ENCODE data around the gene GARNL3. TPM values are rescaled to one million over a fixed set of nuclear protein-coding genes. Genes with fewer than 3 reads are reported as not detected.

The GARNL3 gene
- total and polyA plus RNA-seq, 8 donors = 0.76 to 35.8 (median 7.5) TPM

- intact Hi-C loops (cut with DNase I; ENCODE audit: low total_unique reads) = no loop called here
- Histone ChIP-seq H3K9me3 (no peaks in the 10 kb centered on the region), H3K4me1 (peaks cover 16 to 76% (median 49%) of the 10 kb centered on the region in 4 donors), H3K4me3 (peak overlapping the region; percentile 86 to 98 (median 92)), H3K27me3 (no peaks in the 10 kb centered on the region), H3K27ac (peak overlapping the region in 2 of 5 donors; percentile 87 to 92), H3K36me3 (peaks cover 0 to 3% (median 0%) of the 10 kb centered on the region in 4 donors)
- 78 to 89% (median 84%) methylated on average over 8 to 10 of the region's 10 CpGs for WGBS, 5 donors
- TF ChIP-seq POLR2AphosphoS5 (IDR thresholded peaks at IDR 0.05) = no peak
- TF ChIP-seq EP300 (IDR thresholded peaks at IDR 0.05) = no peak
- no peak for TF ChIP-seq CTCF (IDR thresholded peaks at IDR 0.05)
- no peak for TF ChIP-seq POLR2A (IDR thresholded peaks at IDR 0.05)
- no peak for DNase-seq
Measured at GRCh38 chr9:127422133-127422782, 157.7 kb downstream of the GARNL3 start.

GRCh38 chr9:127422787-127423186 lies 158.2 kb downstream of the GARNL3 start:
- Histone ChIP-seq H3K27ac (peak overlapping the region in 4 of 5 donors; percentile 87 to 94 (median 92)), H3K4me1 (peaks cover 16 to 75% (median 47%) of the 10 kb centered on the region in 4 donors), H3K36me3 (peaks cover 0 to 3% (median 0%) of the 10 kb centered on the region in 4 donors), H3K27me3 (no peaks in the 10 kb centered on the region), H3K9me3 (no peaks in the 10 kb centered on the region), H3K4me3 (peak overlapping the region; percentile 86 to 98 (median 92))
- intact Hi-C loops (cut with DNase I; ENCODE audit: low total_unique reads) = no loop called here
- TF ChIP-seq CTCF (IDR thresholded peaks at IDR 0.05) (no peak), POLR2AphosphoS5 (IDR thresholded peaks at IDR 0.05) (no peak), EP300 (IDR thresholded peaks at IDR 0.05) (no peak), POLR2A (IDR thresholded peaks at IDR 0.05) (no peak)
- DNase-seq = no peak
- 48 to 57% (median 52%) methylated on average over 6 of the region's 6 CpGs for WGBS, 5 donors

- peak overlapping the region; percentile 86 to 98 (median 92) for H3K4me3 ChIP-seq
- intact Hi-C loops (cut with DNase I; ENCODE audit: low total_unique reads) = no loop called here
- H3K4me1 ChIP-seq = peaks cover 16 to 67% (median 44%) of the 10 kb centered on the region in 4 donors
- peaks cover 0 to 8% (median 4%) of the 10 kb centered on the region in 4 donors for H3K36me3 ChIP-seq
- TF ChIP-seq POLR2AphosphoS5 (IDR thresholded peaks at IDR 0.05) (no peak), EP300 (IDR thresholded peaks at IDR 0.05) (no peak), POLR2A (IDR thresholded peaks at IDR 0.05) (no peak), CTCF (IDR thresholded peaks at IDR 0.05) (no peak)
- peak overlapping the region; percentile 80 to 94 (median 92) for H3K27ac ChIP-seq
- no peaks in the 10 kb centered on the region for H3K9me3 ChIP-seq
- no peaks in the 10 kb centered on the region for H3K27me3 ChIP-seq
- 0 to 2% (median 0%) methylated on average over 9 of the region's 9 CpGs for WGBS, 5 donors
- no peak for DNase-seq
Measured at GRCh38 chr9:127423476-127423933, 158.9 kb downstream of the GARNL3 start.

- TF ChIP-seq POLR2A (IDR thresholded peaks at IDR 0.05) (no peak), POLR2AphosphoS5 (IDR thresholded peaks at IDR 0.05) (peak; percentile 70 to 92 (median 79)), CTCF (IDR thresholded peaks at IDR 0.05) (no peak), EP300 (IDR thresholded peaks at IDR 0.05) (no peak)
- Histone ChIP-seq H3K27ac (peak within 1 kb of the TSS; percentile 80 to 94 (median 92)), H3K4me3 (peak within 1 kb of the TSS; percentile 86 to 98 (median 92)), H3K4me1 (peaks cover 16 to 66% (median 44%) of the 10 kb centered on the region in 4 donors), H3K36me3 (peaks cover 5 to 12% (median 10%) of the 10 kb centered on the region in 4 donors), H3K27me3 (no peaks in the 10 kb centered on the region), H3K9me3 (no peaks in the 10 kb centered on the region)
- peak; percentile 95 to 98 for DNase-seq
- intact Hi-C loops (cut with DNase I; ENCODE audit: low total_unique reads) = no loop called here
- WGBS, 5 donors = 0 to 1% (median 0%) methylated on average over 42 to 54 of the region's 54 CpGs
Measured at GRCh38 chr9:127423934-127424675, 159.5 kb downstream of the GARNL3 start, which contains the start of gene ZNF79. TSS of gene ZNF79 (plus strand) at chr9:127424382. CDS start at chr9:127424788, 406 bp downstream.
